Astrocyte (in vitro differentiated cells and primary cell): Measurements from ENCODE around the gene COBL. TPM values are rescaled to one million over a fixed set of nuclear protein-coding genes. Genes with fewer than 3 reads are reported as not detected.

Experiments used
- DNase-seq: peaks from one replicate; pipeline ENCODE4 v3.0.0-alpha.2; 2010; ENCODE audit warnings: low read depth
- FAIRE-seq: peaks from 2 replicates; lab custom pipeline; 2011; peaks lifted over from hg19 to GRCh38; lab: Jason Lieb, UNC
- H2AFZ ChIP-seq: 2 replicates; pipeline ENCODE4 v1.6.0; 2012; ENCODE audit warnings: low read depth, low read length, inconsistent platforms
- H3K27ac ChIP-seq: 2 replicates; pipeline ENCODE4 v1.5.1; 2011; ENCODE audit warnings: low read depth, low read length, inconsistent platforms
- H3K27me3 ChIP-seq: 2 replicates; pipeline ENCODE4 v1.6.0; 2011; ENCODE audit warnings: low read length, inconsistent platforms; ENCODE audit not compliant: insufficient read depth
- H3K36me3 ChIP-seq: 2 replicates; pipeline ENCODE4 v1.5.1; 2011; ENCODE audit warnings: low read length, inconsistent platforms; ENCODE audit not compliant: insufficient read depth
- H3K4me1 ChIP-seq: 2 replicates; pipeline ENCODE4 v1.5.1; 2011; ENCODE audit warnings: low read length, inconsistent platforms; ENCODE audit not compliant: insufficient read depth
- H3K4me2 ChIP-seq: 2 replicates; pipeline ENCODE4 v1.6.0; 2012; ENCODE audit warnings: low read length, inconsistent platforms
- H3K4me3 ChIP-seq: 2 replicates; pipeline ENCODE4 v1.5.1; 2011; ENCODE audit warnings: low read depth, mild to moderate bottlenecking, low read length, inconsistent platforms; ENCODE audit not compliant: insufficient read depth
- H3K79me2 ChIP-seq: 2 replicates; pipeline ENCODE4 v1.6.0; 2012; ENCODE audit warnings: mild to moderate bottlenecking, low read length, inconsistent platforms; ENCODE audit not compliant: insufficient read depth
- H3K9ac ChIP-seq: 2 replicates; pipeline ENCODE4 v1.6.0; 2012; ENCODE audit warnings: mild to moderate bottlenecking, low read length, inconsistent platforms
- H3K9me3 ChIP-seq: 2 replicates; pipeline ENCODE4 v1.5.1; 2012; ENCODE audit warnings: low read depth, mild to moderate bottlenecking, low read length, inconsistent platforms; ENCODE audit not compliant: insufficient read depth
- H4K20me1 ChIP-seq: 2 replicates; pipeline ENCODE4 v1.6.0; 2012; ENCODE audit warnings: low read length, inconsistent platforms; ENCODE audit not compliant: insufficient read depth
- H3K27ac Mint-ChIP-seq: one replicate; pipeline ENCODE4 v1.8.0; 2021; ENCODE audit warnings: mild to moderate bottlenecking, mixed read lengths; ENCODE audit not compliant: unreplicated experiment
- H3K27me3 Mint-ChIP-seq: one replicate; pipeline ENCODE4 v1.8.0; 2021; ENCODE audit warnings: low read depth, mixed read lengths; ENCODE audit not compliant: unreplicated experiment
- H3K36me3 Mint-ChIP-seq: one replicate; pipeline ENCODE4 v1.8.0; 2021; ENCODE audit warnings: low read depth, mixed read lengths; ENCODE audit not compliant: unreplicated experiment
- H3K4me1 Mint-ChIP-seq: one replicate; pipeline ENCODE4 v1.8.0; 2021; ENCODE audit warnings: low read depth, mixed read lengths; ENCODE audit not compliant: unreplicated experiment
- H3K4me3 Mint-ChIP-seq: one replicate; pipeline ENCODE4 v1.8.0; 2021; ENCODE audit warnings: mild to moderate bottlenecking, moderate library complexity, mixed read lengths; ENCODE audit not compliant: unreplicated experiment
- H3K9me3 Mint-ChIP-seq: one replicate; pipeline ENCODE4 v1.8.0; 2021; ENCODE audit warnings: mild to moderate bottlenecking, mixed read lengths; ENCODE audit not compliant: unreplicated experiment
- CTCF ChIP-seq: IDR thresholded peaks from 2 replicates; pipeline ENCODE4 v1.5.1; 2011; ENCODE audit warnings: low read depth, mild to moderate bottlenecking, inconsistent platforms, low read length, moderate library complexity; ENCODE audit not compliant: insufficient read depth
- EZH2 ChIP-seq: IDR thresholded peaks from 2 replicates; pipeline ENCODE4 v1.6.1; 2012; ENCODE audit warnings: mild to moderate bottlenecking, low read length, inconsistent platforms; ENCODE audit not compliant: insufficient read depth
- total RNA-seq: library from RNA; stranded (reverse); gene quantifications from 2 replicates; pipeline ENCODE4 v1.2.1, GENCODE V29; 2021

COBL gene
- total RNA-seq, 1 donor from 2014 or later, result 6.4 TPM

- H2AFZ ChIP-seq, result no peak overlapping the region
- no peaks in the 10 kb centered on the region for H3K27me3 ChIP-seq
- H3K4me3 Mint-ChIP-seq, result no peak overlapping the region
- TF ChIP-seq CTCF, result no peak
- no peak for TF ChIP-seq EZH2
- H3K36me3 Mint-ChIP-seq, result no peaks in the 10 kb centered on the region
- DNase-seq, result no peak
- H3K9me3 ChIP-seq, result no peaks in the 10 kb centered on the region
- no peak overlapping the region for H3K4me3 ChIP-seq
- H3K4me1 ChIP-seq, result no peaks in the 10 kb centered on the region
- H3K4me1 Mint-ChIP-seq, result peaks cover 11% of the 10 kb centered on the region
- H3K27me3 Mint-ChIP-seq, result no peaks in the 10 kb centered on the region
- no peaks in the 10 kb centered on the region for H3K36me3 ChIP-seq
- FAIRE-seq, result no peak
- no peaks in the 10 kb centered on the region for H3K9me3 Mint-ChIP-seq
- H4K20me1 ChIP-seq, result no peaks in the 10 kb centered on the region
- H3K79me2 ChIP-seq, result no peaks in the 10 kb centered on the region
- H3K9ac ChIP-seq, result no peak overlapping the region
- no peak overlapping the region for H3K27ac Mint-ChIP-seq
- H3K4me2 ChIP-seq, result no peak overlapping the region
- no peak overlapping the region for H3K27ac ChIP-seq
These were observed 63.5 kb downstream of the COBL start for GRCh38 chr7:51253157-51253556.

GRCh38 chr7:51251290-51251689 lies 65.3 kb downstream of the COBL start:
- Mint-ChIP-seq H3K4me3 (no peak overlapping the region), H3K4me1 (peaks cover 15% of the 10 kb centered on the region), H3K36me3 (no peaks in the 10 kb centered on the region), H3K27me3 (no peaks in the 10 kb centered on the region), H3K9me3 (no peaks in the 10 kb centered on the region), H3K27ac (no peak overlapping the region)
- Histone ChIP-seq H4K20me1 (no peaks in the 10 kb centered on the region), H2AFZ (no peak overlapping the region), H3K4me2 (no peak overlapping the region), H3K4me1 (no peaks in the 10 kb centered on the region), H3K9ac (no peak overlapping the region), H3K9me3 (no peaks in the 10 kb centered on the region), H3K27me3 (no peaks in the 10 kb centered on the region), H3K27ac (no peak overlapping the region), H3K79me2 (no peaks in the 10 kb centered on the region), H3K4me3 (no peak overlapping the region), H3K36me3 (no peaks in the 10 kb centered on the region)
- DNase-seq (no peak), FAIRE-seq (no peak)
- TF ChIP-seq EZH2 (no peak), CTCF (no peak)

DNA sequence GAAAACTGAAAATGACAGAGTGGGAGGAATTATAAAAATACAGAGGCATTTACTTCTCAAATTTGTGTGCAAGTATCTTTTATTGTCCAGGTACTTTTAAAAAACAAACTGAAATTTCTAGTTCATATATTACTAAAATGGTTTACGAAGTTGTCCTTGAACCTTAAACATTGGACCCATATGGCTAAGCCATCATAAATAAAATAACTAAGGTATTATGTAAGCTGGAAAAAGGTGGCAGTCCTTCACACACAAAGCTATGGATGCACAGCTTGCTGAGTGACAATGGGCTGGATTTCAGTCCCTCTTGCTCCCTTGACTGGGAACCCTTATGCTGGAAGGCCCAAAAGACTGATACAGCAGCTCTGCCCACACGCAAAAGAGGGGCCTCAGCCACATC lies 66.1 kb downstream of the COBL start:
- Histone ChIP-seq H3K79me2 (no peaks in the 10 kb centered on the region), H3K27me3 (no peaks in the 10 kb centered on the region), H3K4me1 (no peaks in the 10 kb centered on the region), H3K27ac (no peak overlapping the region), H2AFZ (no peak overlapping the region), H3K4me3 (no peak overlapping the region), H3K9ac (no peak overlapping the region), H4K20me1 (no peaks in the 10 kb centered on the region), H3K4me2 (no peak overlapping the region), H3K36me3 (no peaks in the 10 kb centered on the region), H3K9me3 (no peaks in the 10 kb centered on the region)
- no peak for FAIRE-seq
- Mint-ChIP-seq H3K36me3 (no peaks in the 10 kb centered on the region), H3K27ac (no peak overlapping the region), H3K4me1 (peaks cover 18% of the 10 kb centered on the region), H3K9me3 (no peaks in the 10 kb centered on the region), H3K4me3 (no peak overlapping the region), H3K27me3 (no peaks in the 10 kb centered on the region)
- DNase-seq, result no peak
- TF ChIP-seq CTCF (no peak), EZH2 (no peak)
